Left lung (tissue), 10 donors: ENCODE data around the gene SNAP91. TPM values are rescaled to one million over a fixed set of nuclear protein-coding genes. Genes with fewer than 3 reads are reported as not detected.

Source experiments
- ATAC-seq: fragments of 200-7000 bp; cut with Tn5 transposase; one replicate; pipeline ENCODE4 v1.9.1; 2020; ENCODE audit warnings: moderate library complexity
- DNase-seq, 4 donors: peaks; one replicate each; pipeline ENCODE4 v3.0.0-alpha.2; 2013 to 2020
- H3K27ac ChIP-seq, 2 donors: fragments of 200-600 bp; sonication (generic) in 1 of 2; one replicate each; pipeline versions ENCODE4 v1.5.0 to v1.8.0; 2020 to 2021
- H3K27me3 ChIP-seq, 2 donors: fragments of 200-600 bp; sonication (generic) in 1 of 2; one replicate each; pipeline versions ENCODE4 v1.5.0 to v1.8.0; 2020 to 2021
- H3K36me3 ChIP-seq, 2 donors: fragments of 200-600 bp; sonication (generic) in 1 of 2; one replicate each; pipeline versions ENCODE4 v1.5.0 to v1.8.0; 2020 to 2021
- H3K4me1 ChIP-seq, 2 donors: fragments of 200-600 bp; one replicate each; pipeline ENCODE4 v1.8.0; 2021
- H3K4me3 ChIP-seq, 2 donors: fragments of 200-600 bp; sonication (generic) in 1 of 2; one replicate each; pipeline versions ENCODE4 v1.5.0 to v1.8.0; 2020 to 2021; ENCODE audit warnings: mild to moderate bottlenecking in 1 of 2
- H3K9me3 ChIP-seq, 2 donors: fragments of 200-600 bp; sonication (generic) in 1 of 2; one replicate each; pipeline versions ENCODE4 v1.5.0 to v1.8.0; 2020 to 2021
- intact Hi-C, 2 donors: fragments of 100-400 bp; cut with DNase I; formaldehyde crosslinking; loops; one replicate each; pipeline versions ENCODE4 v1.11.2 to v1.14.2; 2022
- polyA plus RNA-seq, 6 donors: library from polyadenylated mRNA; unstranded; fragments of 120-200 nt; gene quantifications; one replicate each; pipeline ENCODE4 v1.2.1, GENCODE V29; 2013; ENCODE audit not compliant: insufficient read length in 6 of 6
- total RNA-seq, 2 donors: library from RNA; stranded (reverse); fragmentation: NEBNext Ultra II Directional; extraction: Animal tissue kit (Norgen Biotek cat#: 25700); gene quantifications; one replicate each; pipeline ENCODE4 v1.2.1, GENCODE V29; 2021
- TF ChIP-seq, protein P1 (sequence below), 2 donors: fragments of 200-600 bp; sonication (generic) in 1 of 2; IDR thresholded peaks; one replicate each; pipeline versions ENCODE4 v1.5.0 to v1.8.0; 2021; ENCODE audit warnings: antibody characterized with exemption in 2 of 2
- donor health status: DM: no; HTN: yes; CAD: no.
- donor health status: DM: no; HTN: no; CAD: no.

Gene SNAP91
- total and polyA plus RNA-seq, 8 donors: 0.05 to 1.5 (median 0.97) TPM

DNA sequence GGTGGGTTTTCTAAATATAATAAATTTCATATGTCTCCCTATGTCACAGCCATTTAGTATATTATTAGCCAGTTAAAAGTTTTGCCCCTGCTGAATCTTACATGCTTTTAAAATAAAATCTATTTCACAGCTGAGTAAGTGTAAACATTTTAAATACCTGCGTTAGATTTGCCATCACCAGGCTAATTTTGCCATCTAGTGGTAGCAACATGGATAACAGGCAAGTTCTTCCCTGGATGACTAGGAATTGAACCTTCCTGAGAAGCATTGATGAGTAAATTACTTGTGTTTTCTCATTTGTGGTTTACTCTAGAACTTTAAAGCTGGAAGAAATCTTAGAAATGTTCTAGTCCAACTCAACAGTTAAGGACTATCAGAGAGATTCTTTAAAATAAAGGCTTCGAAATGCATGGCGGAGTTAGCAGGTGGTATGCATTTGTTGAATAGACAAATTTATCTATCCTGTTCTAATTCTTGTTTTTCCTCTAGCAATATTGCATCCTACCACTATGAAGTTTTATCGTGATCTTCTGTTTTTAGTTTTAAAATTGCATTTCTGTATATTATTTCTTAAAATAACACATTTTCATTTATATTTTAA is 193.9 kb downstream of the SNAP91 start:
- H3K4me1 ChIP-seq: peaks cover 4 to 11% of the 10 kb centered on the region in 2 donors
- no peak overlapping the region for H3K4me3 ChIP-seq
- no peak overlapping the region for H3K27ac ChIP-seq
- TF ChIP-seq, protein P1, sequence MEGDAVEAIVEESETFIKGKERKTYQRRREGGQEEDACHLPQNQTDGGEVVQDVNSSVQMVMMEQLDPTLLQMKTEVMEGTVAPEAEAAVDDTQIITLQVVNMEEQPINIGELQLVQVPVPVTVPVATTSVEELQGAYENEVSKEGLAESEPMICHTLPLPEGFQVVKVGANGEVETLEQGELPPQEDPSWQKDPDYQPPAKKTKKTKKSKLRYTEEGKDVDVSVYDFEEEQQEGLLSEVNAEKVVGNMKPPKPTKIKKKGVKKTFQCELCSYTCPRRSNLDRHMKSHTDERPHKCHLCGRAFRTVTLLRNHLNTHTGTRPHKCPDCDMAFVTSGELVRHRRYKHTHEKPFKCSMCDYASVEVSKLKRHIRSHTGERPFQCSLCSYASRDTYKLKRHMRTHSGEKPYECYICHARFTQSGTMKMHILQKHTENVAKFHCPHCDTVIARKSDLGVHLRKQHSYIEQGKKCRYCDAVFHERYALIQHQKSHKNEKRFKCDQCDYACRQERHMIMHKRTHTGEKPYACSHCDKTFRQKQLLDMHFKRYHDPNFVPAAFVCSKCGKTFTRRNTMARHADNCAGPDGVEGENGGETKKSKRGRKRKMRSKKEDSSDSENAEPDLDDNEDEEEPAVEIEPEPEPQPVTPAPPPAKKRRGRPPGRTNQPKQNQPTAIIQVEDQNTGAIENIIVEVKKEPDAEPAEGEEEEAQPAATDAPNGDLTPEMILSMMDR (IDR thresholded peaks at IDR 0.05): peak; percentile 54 to 80
- DNase-seq (peak in 1 of 4 donors; percentile 70), ATAC-seq (peak; percentile 43)
- intact Hi-C loops: loop anchor here in 1 of 2 donors (5.0 to 10.0 kb wide), 3 partner anchors 98 to 450 kb away; partner anchors contain the start of genes DOP1A and UBE3D
- peaks cover 0 to 33% of the 10 kb centered on the region in 2 donors for H3K27me3 ChIP-seq
- H3K9me3 ChIP-seq: no peaks in the 10 kb centered on the region
- no peaks in the 10 kb centered on the region for H3K36me3 ChIP-seq

DNA sequence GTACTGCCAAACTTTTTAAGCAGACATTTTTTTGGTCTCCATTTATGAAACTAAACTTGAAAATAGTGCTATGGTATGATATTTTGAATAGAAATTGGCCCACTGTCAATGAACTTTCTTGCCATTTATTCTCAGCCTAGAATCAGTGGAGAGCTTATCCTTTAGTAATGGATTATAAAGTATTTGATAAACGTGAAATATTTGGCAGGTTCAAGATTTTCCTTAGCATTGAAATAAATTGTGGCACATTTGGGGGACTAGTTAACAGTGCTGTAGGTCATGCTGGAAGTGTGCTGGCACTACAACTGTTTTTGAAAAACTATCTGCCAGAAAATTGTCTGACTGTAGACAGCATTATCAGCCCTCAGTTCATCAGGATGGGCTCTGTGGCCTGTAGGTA is 194.4 kb downstream of the SNAP91 start:
- intact Hi-C loops: loop anchor here in 1 of 2 donors (5.0 to 10.0 kb wide), 2 partner anchors 97 to 450 kb away; partner anchors contain the start of genes DOP1A and UBE3D
- Histone ChIP-seq H3K27me3 (peaks cover 0 to 33% of the 10 kb centered on the region in 2 donors), H3K36me3 (no peaks in the 10 kb centered on the region), H3K4me3 (no peak overlapping the region), H3K27ac (no peak overlapping the region), H3K4me1 (peaks cover 4 to 11% of the 10 kb centered on the region in 2 donors), H3K9me3 (no peaks in the 10 kb centered on the region)
- TF ChIP-seq, protein P1 (IDR thresholded peaks at IDR 0.05): no peak
- DNase-seq (no peak), ATAC-seq (no peak)

DNA sequence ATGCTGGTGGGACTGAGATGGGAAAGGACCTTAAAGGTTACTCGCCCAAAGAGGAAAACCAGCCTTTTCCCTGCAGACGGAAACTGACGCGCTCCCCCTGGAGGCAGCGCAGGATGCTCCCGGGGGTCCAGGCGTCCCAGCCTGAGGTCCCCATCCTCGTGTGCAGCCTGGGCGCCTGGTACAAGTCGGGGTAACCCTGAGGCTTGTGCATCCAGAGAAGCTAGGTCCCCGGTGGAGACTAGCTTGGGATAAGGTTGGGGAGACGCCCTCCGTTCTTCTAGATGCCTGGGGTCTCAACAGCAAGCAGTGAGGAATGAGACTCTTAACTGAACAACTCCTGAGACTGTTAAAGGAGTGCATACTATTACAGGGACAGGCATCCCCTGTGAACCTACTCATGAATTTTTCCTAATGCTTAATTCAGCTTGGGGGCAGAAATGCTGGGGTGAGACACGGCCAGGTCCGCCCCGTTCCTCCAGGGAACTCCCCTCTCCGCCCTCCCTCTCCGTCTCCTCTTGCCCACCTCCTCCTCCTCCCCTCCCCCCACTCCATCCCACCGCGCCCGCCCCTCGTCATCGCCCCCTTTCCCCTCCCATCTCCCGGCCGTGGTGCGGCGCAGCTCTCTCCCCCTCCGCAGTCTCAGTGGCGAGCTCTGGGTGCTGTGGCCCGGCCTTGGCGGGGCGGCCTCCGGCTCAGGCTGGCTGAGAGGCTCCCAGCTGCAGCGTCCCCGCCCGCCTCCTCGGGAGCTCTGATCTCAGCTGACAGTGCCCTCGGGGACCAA is 196.8 kb downstream of the SNAP91 start, which contains the start of gene PRSS35:
Gene PRSS35, plus strand, starts transcription at position 634 of the 781 bp plus-strand sequence. CDS start 10,908 bp downstream, outside the sequence.
- H3K4me3 ChIP-seq: peak within 1 kb of the TSS; percentile 24 to 33
- H3K27ac ChIP-seq: peak within 1 kb of the TSS in 1 of 2 donors; percentile 48
- TF ChIP-seq, protein P1 (IDR thresholded peaks at IDR 0.05): peak; percentile 53 to 59
- peaks cover 0 to 33% of the 10 kb centered on the region in 2 donors for H3K27me3 ChIP-seq
- intact Hi-C loops: loop anchor here in 1 of 2 donors (5.0 to 10.0 kb wide), 2 partner anchors 95 to 447 kb away; partner anchors contain the start of genes DOP1A and UBE3D
- H3K9me3 ChIP-seq: no peaks in the 10 kb centered on the region
- DNase-seq (peak; percentile 56 to 88 (median 71)), ATAC-seq (peak; percentile 95)
- peaks cover 4 to 11% of the 10 kb centered on the region in 2 donors for H3K4me1 ChIP-seq
- H3K36me3 ChIP-seq: no peaks in the 10 kb centered on the region

DNA sequence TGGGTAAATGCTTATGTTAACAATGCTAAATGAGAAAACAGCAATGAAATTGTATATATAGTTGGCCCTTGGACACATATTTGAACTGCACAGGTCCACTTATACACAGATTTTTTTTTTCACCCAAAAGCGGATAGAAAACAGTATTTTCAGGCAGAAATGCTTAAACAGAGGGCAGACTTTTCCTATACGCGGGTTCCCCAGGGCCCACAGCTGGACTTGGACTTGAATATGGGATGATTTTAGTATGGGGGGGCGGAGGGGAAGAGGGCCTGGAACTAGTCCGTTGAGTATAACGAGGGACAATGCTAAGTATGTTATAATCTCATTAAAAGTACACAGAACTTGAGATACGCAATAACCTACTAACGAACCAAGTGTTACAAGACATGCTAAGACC is 197.6 kb downstream of the SNAP91 start:
- no peak overlapping the region for H3K27ac ChIP-seq
- H3K9me3 ChIP-seq: no peaks in the 10 kb centered on the region
- DNase-seq: no peak
- intact Hi-C loops: loop anchor here in 1 of 2 donors (5.0 to 10.0 kb wide), 2 partner anchors 94 to 446 kb away; partner anchors contain the start of genes DOP1A and UBE3D
- no peak for ATAC-seq
- TF ChIP-seq, protein P1 (IDR thresholded peaks at IDR 0.05): no peak
- peaks cover 0 to 33% of the 10 kb centered on the region in 2 donors for H3K27me3 ChIP-seq
- H3K4me1 ChIP-seq: peaks cover 4 to 11% of the 10 kb centered on the region in 2 donors
- no peaks in the 10 kb centered on the region for H3K36me3 ChIP-seq
- H3K4me3 ChIP-seq: no peak overlapping the region
